VCaP (cell line): ENCODE data around the gene PTPN1.

Experiments
- H3K27ac ChIP-seq: fragments of 450-650 bp; 2 replicates; pipeline ENCODE4 v1.5.1; 2017
- TF ChIP-seq, protein P1 (sequence below): fragments of 450-650 bp; conservative IDR thresholded peaks from 2 replicates; pipeline ENCODE4 v1.5.1; 2017; ENCODE audit warnings: mild to moderate bottlenecking, moderate library complexity

The PTPN1 gene

DNA sequence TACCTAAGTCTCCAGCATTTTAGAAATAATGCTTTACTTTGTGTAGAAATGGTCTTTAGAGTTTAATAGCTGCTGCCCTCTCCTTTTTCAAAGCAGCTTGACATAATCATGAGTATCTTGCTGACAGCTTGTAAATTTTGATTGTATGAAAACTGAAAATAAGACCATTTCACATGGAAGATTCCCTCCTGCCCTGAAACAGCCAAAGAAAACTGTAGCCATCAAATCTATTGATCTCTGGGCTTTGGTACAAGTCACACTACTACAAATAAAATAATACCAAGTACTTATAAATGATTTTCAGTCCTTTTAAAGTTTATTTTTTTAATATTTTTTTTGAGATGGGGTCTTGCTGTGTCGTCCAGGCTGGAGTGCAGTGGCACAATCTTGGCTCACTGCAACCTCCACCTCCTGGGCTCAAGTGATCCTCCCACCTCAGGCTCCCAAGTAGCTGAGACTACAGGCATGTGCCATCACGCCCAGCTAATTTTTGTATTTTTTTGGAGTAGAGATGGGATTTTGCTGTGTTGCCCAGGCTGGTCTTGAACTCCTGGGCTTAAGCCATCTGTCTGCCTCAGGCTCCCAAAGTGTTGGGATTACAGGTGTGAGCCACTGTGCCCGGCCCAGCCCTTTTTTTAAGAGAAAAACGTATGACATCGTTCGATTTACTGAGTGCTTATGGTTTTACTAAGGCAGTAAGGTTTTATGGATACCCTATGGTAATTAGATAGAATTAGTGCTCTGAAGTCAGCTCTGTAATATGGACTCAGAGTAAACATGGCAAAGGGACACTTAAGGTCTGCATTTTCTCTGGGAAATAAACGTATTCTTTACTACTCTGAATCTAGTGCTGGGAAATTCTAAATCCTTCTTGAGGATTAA is 7.0 kb downstream of the PTPN1 start:
- TF ChIP-seq, protein P1, sequence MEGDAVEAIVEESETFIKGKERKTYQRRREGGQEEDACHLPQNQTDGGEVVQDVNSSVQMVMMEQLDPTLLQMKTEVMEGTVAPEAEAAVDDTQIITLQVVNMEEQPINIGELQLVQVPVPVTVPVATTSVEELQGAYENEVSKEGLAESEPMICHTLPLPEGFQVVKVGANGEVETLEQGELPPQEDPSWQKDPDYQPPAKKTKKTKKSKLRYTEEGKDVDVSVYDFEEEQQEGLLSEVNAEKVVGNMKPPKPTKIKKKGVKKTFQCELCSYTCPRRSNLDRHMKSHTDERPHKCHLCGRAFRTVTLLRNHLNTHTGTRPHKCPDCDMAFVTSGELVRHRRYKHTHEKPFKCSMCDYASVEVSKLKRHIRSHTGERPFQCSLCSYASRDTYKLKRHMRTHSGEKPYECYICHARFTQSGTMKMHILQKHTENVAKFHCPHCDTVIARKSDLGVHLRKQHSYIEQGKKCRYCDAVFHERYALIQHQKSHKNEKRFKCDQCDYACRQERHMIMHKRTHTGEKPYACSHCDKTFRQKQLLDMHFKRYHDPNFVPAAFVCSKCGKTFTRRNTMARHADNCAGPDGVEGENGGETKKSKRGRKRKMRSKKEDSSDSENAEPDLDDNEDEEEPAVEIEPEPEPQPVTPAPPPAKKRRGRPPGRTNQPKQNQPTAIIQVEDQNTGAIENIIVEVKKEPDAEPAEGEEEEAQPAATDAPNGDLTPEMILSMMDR: no peak
- H3K27ac ChIP-seq: peak overlapping the region; percentile 82

DNA sequence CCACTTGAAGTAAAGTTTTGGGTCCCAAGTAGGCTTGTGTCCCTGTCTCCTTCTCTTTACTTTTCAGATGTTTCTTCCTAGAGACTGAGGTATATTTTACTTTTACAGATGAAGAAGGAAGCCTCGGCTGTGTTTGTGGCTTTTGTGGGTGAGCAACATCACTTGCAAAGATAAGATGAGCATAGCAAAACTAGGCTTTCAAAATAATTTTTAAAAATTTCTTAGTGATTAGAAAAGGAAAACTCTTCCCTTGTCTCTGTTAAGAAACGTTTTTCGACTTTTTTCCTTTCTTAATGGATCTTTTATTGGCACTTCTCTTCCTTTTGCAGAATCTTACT is 7.6 kb downstream of the PTPN1 start:
- H3K27ac ChIP-seq: peak overlapping the region; percentile 82
- TF ChIP-seq, protein P1: no peak

DNA sequence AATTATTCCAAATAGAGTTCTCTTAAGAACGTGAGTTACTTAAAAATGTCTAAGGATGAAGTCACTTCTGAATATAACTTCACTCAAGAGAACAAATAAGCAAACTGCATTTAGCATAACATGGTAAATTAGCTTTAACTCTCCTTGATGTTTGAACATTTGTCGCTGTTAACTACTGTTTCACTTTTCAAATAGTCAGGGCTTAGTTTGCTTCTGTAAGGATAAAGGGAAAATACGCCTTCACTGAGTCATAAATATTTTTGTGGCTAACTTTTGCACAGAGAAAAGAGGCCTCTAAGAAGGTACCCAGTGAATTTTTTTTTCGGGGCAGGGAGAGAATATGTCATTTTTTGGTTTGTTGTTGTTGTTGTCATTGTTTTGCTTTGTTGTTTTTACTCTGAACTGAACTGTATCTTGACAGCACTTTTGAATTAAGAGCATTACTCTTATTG is 8.1 kb downstream of the PTPN1 start:
- TF ChIP-seq, protein P1: no peak
- no peak overlapping the region for H3K27ac ChIP-seq

DNA sequence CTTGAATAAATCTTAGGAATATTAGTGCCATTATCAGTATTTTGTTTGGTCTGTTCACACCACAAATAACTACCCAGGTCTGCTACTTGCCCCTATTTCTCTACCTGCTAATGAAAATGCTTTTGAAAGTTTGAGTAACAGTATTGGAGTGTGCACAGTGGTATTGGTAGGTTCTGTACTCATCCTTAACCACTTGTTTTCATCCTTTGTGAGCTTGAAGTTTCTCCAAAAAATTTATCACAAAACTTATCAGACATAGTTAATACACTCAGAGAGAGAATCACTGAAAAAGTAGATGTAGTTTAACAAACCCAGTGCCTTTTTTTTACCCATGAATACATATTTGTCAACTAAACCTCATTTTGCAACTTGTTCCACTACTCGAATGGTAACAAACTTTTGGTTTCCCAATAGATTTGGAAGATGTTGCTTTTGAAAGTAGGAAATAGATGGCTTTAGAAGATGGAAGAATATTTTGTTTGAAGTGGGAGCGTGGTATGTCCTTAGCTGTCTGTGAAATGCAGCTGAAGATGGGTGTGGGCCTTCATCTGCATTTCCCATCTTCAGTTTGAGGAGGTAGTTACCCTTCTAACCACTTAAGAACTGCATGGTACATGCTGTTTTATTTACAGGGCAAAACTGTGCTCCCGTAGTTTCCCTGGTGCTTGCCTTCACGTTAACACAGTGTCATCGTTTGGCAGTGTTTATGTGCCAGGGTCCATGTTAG is 9.0 kb downstream of the PTPN1 start:
- H3K27ac ChIP-seq: no peak overlapping the region
- TF ChIP-seq, protein P1: no peak

DNA sequence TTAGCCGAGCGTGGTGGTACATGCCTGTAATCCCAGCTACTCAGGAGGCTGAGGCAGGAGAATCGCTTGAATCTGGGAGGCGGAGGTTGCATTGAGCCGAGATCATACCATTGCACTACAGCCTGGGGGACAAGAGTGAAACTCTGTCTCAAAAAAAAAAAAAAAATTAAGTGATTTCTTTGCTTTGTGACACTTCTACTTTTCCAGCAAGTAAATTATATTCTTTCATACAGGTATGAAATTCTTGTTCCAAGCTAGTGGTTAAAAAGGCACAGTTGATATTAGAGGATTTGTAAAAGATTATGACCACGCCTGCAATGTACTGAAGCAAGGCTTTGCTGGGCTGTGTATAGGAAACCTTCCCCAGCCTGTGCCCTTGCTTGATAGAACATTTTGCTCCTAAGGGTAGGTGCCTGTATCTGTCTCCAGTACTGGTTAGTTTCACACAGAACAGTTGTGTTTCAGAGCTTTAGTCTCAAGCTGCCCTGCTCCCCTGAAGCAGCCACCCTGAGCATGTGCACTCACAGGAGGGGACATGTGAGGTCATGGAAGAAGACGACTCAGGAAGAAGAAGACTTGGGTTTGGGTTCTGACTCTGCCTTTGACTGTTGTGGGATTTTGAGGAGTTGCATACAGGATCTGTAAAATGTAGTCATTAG is 10.2 kb downstream of the PTPN1 start:
- TF ChIP-seq, protein P1: no peak

DNA sequence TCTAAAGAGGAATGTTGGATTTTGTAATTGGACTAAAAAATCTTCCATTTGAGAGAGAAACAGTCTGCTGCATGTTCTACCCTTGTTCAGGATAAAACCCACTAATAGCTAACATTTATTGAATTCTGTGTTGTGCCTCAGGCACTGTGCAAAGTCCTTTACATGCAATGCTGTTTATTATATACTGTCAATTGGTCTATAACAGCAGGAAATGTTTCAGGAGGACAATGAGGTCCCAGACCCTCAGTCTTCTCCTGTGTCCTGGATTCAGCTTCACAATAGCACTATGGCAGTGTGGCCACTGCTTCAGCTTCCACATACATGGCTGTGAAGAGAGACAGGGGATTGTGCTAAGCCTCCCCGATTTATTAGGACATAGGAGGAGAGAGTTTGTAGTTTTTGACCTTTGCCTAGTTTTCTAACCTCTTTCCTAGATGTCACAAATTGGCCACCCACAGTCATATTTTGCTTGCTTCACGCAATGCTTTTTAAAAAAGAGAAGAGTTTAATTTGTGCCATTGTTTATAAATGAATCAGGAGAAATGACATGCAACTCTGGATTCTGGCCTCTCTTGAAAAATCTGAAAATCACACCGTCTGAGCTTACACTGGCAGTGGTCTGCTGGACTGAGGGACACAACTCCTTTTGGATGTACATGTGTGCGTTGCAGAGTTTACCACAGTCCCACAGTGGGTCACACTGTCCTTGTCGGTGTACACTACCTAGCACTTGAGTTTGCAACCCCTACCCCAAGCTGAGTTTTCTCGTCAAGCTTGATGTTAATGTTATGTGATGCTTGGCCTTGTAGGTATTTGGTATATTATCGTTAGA is 11.3 kb downstream of the PTPN1 start:
- TF ChIP-seq, protein P1: no peak
- no peak overlapping the region for H3K27ac ChIP-seq

More for the DNA sequence above, 10.2 kb downstream of the PTPN1 start:
- no peak overlapping the region for H3K27ac ChIP-seq
